Measurements from ENCODE around the gene SAP30BP. TPM values are rescaled to one million over a fixed set of nuclear protein-coding genes. Genes with fewer than 3 reads are reported as not detected.

Gene SAP30BP
- total and polyA plus RNA-seq, 2 experiments from 2014 or later: 44.9 to 97.9 TPM

- Mint-ChIP-seq H3K9me3 (no peaks in the 10 kb centered on the region), H3K27ac (no peak overlapping the region), H3K4me3 (no peak overlapping the region), H3K36me3 (ENCODE audit: low read depth) (peaks cover 5% of the 10 kb centered on the region; the same call in 1 of the 3 replicates), H3K4me1 (peaks cover 22% of the 10 kb centered on the region), H3K27me3 (ENCODE audit: insufficient read depth, low read depth, poor library complexity) (peaks cover 19% of the 10 kb centered on the region)
- DNase-seq (ENCODE audit: low spot score): no peak
- H3K4me2 ChIP-seq: peak overlapping the region; percentile 69
- ATAC-seq: no peak
- no peaks in the 10 kb centered on the region for H3F3A ChIP-seq (replicated peaks; ENCODE audit: low read depth)
- H3K4me3 ChIP-seq: peak overlapping the region; percentile 43
- no peaks in the 10 kb centered on the region for H3K9me2 ChIP-seq (ENCODE audit: insufficient read depth)
- H3K4me1 ChIP-seq (ENCODE audit: insufficient read depth): peaks cover 9% of the 10 kb centered on the region
- TF ChIP-seq EZH2phosphoT487 (IDR thresholded peaks at IDR 0.05; ENCODE audit: unreplicated experiment) (no peak), ETS1 (IDR thresholded peaks at IDR 0.05) (no peak), STAT1 (IDR thresholded peaks at IDR 0.05; ENCODE audit: unreplicated experiment) (no peak), ZNF331 (CRISPR knock-in tag; IDR thresholded peaks at IDR 0.05; ENCODE audit: low read depth) (no peak), ZNF114 (CRISPR knock-in tag; IDR thresholded peaks at IDR 0.05) (no peak), JUNB (IDR thresholded peaks at IDR 0.05; ENCODE audit: unreplicated experiment) (no peak), CREB1 (CRISPR knock-in tag; IDR thresholded peaks at IDR 0.05; ENCODE audit: low read depth) (no peak), EZH2 (IDR thresholded peaks at IDR 0.05; ENCODE audit: low read depth, unreplicated experiment) (no peak), NANOG (IDR thresholded peaks at IDR 0.05; ENCODE audit: borderline replicate concordance) (no peak), REST (IDR thresholded peaks at IDR 0.05; ENCODE audit: unreplicated experiment) (no peak), CTCF (conservative IDR thresholded peaks at IDR 0.05; ENCODE audit: low read depth in 2 of 2) (no peak), ZNF462 (CRISPR knock-in tag; IDR thresholded peaks at IDR 0.05) (no peak), POLR2AphosphoS5 (IDR thresholded peaks at IDR 0.05; ENCODE audit: low read depth) (no peak)
- H3K27me3 ChIP-seq (ENCODE audit: insufficient read depth): no peaks in the 10 kb centered on the region
- no peak overlapping the region for H2AFZ ChIP-seq
- no peaks in the 10 kb centered on the region for H3K79me2 ChIP-seq (replicated peaks; ENCODE audit: insufficient read depth)
- H3K36me3 ChIP-seq (ENCODE audit: insufficient read depth): no peaks in the 10 kb centered on the region
- H3K27ac ChIP-seq (ENCODE audit: low read depth): no peak overlapping the region
- H4K20me1 ChIP-seq (replicated peaks; ENCODE audit: insufficient read depth): no peaks in the 10 kb centered on the region; the same call in 1 of the 2 replicates
Observed at GRCh38 chr17:75634376-75634740, 32.8 kb upstream of the SAP30BP start.

All from GM23338 (cell line).